DMS79 (cell line): ENCODE data around the gene KRT81.
"Not testable (repeated sequence)": the region's sequence is repeated elsewhere in the genome, so short reads cannot be mapped to it uniquely, and the experiment has no call there.

Experiments used
- DNase-seq: peaks from one replicate; lab custom pipeline; 2025; lab: John Stamatoyannopoulos, UW

Gene KRT81

DNA sequence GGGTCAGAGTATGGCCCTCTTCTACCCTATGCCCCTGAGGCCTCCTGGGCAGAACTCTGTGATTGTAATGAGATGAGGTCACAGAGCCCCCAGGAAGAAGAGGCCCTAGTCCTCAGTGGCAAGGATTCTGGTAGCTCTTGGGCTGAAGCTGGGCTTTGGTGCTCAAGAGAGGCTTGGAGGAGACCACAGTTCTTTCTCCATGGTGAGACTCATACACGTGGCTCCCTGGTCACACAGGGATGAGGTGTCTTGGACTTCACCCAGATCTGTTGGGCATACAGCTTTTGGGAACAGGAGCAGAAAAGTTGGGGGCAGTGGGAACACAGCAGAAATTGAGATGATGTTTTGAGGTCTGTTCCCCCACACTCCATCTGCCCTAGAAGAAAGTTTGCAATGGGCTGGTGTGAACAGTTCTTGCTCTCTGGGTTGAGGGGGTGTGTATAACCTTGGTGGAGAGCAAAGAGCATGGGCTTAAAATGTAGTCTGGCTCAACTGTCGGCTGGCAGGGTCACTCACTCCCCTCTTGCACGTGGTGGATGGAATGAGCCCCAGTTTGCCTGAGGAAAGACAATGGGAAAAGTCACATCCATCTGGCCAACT, 16.7 kb downstream of the KRT81 start, which contains the start of gene KRT86:
TSS of gene KRT86 (plus strand) at position 125 of the 600 bp plus-strand sequence. CDS start 27,272 bp downstream, outside the sequence.
- no peak for DNase-seq

DNA sequence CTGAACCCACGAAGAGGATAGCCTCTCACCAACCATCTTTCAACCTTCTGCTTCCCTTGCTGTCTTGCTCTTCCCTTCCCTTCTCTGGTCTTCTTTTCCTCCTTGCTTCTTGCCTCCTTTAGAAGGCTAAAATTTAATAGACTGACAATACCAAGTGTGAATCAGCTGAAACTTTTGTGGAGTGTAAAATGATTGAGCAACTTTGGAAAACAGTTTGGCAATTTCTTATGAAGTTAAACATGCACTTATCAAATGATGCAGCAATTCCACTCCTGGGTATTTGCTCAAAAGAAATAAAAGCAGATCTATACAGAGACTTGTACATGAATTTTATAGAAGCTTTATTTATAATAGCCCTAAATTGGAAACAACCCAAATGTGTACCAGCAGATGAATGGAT, 20.2 kb downstream of the KRT81 start:
- no peak for DNase-seq

DNA sequence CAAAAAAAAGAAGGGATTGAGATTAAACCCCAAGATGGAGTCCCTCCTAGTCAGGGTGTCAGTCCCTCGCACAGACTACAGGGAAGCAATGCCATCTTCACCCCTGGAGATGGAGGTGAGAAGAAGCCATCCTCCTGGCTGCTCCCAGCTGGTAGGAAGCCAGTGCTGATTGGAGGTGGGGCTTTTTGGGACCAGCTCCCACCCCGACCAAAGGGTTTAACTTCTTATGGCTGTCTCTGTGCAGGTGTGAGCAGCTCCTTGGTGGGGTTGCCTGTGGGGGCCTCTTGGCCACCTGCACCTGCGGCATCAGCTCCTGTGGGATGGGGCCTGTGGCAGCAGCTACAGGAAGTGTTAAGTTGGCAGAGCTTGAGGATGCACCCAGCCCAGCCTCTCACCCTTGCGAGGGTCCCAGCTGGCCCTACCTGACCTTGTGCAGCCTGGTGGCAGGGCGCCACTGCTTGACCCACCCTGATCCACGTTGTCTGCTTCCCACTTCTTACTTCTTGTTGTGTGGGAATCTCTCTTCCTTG, 20.7 kb downstream of the KRT81 start:
- DNase-seq, result no peak

DNA sequence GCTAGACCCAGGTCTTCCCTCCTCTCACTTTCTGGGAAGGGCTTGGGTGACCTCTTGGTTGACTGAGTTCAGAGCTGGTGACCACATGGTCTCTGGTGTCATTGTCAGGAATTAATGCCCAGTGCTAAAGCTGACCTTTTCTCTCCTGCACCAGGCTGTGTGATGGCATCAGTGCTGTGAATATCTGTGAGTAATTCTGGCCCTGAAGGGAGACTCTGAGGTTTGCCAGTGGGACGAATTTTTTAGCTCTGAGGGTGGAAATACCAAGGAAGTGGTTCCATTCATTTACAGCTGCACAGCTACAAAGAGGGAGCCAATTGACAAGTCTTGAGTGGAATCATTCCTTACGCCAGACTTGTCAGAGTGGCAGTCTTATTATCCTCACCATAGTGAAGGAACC, 23.1 kb downstream of the KRT81 start:
- no peak for DNase-seq

DNA sequence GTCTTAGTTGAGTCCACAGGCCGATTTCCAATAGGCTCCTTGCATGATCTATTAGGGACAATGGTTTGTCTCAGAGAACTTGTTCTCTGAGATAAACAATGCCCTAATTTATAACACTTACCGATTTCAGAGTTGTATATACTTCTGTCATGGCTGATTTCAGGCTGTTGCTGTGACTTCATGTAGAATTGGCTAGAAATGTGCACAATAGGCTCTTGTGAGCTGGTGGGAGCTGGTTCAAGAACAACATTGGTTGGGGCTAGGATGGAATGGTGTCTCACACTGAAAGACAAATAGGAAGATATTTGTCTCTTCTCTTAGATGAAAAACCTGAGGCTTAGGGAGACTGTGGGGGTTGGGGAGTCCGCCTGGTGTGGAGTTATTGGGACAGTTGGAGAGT, 23.6 kb downstream of the KRT81 start:
- DNase-seq, result no peak

DNA sequence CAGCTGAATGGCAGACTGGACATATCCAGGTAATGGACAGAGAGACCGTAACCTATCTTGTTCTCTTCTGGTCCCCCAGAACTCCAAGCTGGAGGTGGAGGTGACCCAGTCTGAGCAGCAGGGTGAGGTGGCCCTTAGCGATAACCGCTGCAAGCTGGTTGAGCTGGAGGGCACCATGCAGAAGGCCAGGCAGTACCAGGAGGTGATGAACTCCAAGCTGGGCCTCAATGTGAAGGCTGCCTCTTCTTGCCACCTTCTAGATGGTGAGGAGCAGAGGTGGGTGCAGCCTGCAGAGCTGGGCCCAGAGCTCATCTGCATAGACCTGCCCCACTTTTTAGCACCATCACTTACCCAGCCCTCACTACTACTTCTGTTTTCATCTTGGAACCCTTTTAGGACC, 24.1 kb downstream of the KRT81 start:
- DNase-seq, result no peak

DNA sequence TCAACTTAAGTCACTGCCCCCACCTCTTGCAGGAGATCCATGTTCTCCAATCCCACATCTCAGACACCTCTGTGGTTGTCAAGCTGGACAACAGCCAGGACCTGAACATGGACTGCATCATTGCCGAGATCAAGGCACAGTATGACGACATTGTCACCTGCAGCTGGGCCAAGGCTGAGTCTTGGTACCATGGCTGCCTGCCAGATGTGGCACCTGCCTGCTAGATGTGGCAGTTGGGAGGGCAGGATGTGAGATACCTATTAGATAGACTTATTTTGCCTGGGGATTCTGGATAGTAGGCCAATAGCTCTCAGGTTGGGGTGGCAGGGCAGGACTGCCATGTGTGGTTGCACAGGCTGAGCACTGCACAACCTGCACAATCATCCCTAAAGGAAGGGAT, 24.8 kb downstream of the KRT81 start:
- DNase-seq, result no peak

DNA sequence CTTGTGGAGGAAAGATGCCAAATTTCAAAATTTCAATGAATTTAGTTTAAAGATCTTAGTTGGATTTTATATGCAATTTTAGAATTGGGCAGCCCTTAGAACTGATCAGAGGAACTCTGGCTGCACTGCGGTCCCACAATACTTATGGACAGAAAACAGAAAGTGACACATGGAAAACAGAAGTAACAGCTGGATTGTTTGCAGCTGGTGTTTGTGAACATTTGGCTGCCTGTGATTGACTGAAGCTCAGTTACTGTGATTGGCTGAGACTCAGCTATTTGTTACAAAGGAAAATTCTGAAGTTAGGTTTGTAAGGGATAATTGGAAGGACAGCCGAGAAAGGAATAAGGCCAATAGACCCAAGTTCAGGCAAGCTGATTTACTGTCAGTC, 26.9 kb downstream of the KRT81 start:
- DNase-seq, result no peak

DNA sequence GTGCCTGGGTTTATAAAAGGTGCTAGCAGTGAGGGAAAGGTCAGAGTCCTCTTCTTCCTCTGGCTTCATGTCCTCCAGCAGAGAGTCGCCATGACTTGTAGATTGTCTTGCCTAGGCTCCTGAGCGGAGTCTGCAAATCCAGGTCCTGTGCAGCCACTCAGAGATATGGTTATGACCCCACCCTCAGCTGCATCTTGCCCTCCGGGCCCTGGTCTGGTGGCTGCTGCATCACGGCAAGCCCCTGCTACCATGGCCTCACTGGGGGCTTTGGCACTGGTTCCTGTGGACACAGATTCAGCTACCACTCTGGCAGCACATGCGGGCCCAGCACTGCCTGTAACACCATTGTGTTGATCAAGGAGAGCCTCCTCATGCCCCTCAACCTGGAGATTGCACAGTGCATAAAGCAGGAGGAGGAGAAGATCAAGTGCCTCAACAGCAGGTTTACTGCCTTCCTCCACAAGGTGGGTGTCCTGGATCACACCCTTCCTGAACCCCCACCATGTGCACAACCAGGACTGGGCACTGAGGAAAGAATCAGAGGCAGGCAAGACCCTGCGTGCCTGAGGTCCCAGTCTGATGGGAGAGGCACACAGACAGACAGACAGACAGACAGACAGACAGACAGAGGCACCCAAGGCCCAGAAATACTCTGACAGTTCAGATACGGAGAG, 27.4 kb downstream of the KRT81 start:
- no peak for DNase-seq

DNA sequence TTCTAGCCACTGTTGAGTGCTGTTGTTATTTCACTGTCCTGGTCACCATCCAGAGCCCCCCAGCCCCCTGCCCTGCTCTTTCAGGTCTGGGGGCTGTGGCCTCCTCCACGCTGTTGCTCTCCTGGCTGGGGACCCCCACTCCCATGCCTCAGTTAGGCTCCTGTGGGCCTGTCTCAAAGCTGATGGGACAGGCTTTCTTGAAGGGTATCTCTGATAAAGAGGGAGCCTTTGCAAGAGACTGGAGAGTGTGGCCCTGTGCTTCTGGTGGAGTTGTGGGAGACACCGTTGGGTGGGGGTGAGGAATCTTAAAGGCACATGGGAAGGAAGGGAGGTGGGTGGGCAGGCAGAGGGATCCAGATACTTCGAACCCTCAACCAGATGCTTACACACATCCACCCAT, 29.0 kb downstream of the KRT81 start:
- DNase-seq, result no peak

DNA sequence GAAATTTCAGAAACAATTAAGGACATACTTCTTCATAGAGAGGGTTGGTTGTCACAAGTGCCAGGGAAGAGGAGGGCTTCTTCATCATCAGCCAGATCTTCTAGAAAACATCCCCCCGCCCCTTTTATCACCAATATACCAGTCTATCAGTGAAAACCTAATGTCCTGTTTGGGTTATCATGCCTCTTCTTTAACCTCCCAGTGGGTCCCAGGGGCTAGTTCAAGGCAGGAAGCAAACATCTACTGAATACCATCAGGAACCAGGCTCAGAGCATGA, 30.2 kb downstream of the KRT81 start:
- DNase-seq, result no peak

DNA sequence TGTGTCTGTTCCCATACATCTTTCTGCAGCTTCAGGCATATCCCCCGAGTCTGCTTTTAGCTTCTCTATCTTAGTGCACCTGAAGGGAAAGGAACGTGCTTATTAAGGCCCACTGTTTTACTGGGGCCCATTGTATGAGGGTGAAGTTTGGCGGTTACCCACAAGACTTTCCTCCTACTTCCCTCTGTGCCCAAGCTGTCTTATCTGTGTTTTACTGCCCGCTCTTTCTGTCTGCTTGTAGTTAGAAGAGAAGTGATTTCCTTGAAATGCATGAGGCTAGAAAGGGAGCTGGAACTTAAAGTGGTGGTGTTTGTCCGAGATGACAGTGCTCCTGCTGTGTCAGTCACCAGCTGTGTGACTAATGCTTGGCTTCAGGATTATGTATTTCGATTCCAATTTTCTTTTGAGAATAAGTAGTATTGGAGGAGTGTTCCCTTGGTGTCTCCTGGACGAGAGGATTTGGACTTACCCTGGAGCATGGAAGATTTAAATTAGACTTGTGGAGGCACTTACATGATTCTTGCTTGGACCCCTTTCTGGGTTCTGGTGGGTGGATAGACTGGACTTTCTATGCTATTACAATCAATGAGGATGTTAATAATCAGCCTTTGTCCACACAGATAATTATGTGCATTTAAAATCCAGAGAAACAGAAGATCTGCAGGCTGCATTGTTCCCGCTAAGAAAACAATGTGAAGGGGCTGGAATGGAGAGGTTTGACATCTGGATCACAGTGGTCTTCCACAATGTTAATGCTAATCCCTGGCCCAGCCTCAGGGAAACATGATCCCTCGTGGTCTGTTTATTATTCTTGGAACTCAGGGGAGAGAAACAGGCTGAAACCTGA, 30.8 kb downstream of the KRT81 start:
- no peak for DNase-seq

DNA sequence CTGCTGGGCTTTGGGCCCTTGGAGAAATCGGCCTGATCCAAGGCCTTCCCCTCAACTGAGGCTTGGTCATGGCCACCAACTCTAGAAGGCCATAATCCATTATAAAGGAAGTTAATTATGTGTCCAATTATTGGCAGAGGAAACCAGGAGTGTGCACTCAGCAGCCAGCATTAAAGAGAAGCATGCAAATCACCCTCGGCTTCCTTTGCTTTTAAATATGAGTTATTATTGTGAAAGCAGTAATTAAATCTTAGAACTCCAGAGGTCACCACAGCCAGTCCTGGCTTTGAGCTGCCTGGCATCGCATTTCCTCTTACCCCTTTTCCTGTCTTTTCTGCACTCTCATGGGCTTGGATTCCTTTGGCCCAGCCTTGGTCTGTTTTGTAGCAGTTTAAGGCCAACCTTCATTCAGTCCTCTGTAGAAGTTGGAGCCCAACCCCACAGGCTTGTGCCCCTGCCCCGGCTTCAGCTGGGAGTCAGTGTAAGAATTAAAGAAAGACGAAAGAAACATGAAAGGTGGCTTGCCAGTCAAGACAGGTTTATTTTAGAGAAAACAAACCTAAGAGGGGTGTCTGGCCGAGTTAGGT, 31.6 kb downstream of the KRT81 start:
- DNase-seq, result no peak

DNA sequence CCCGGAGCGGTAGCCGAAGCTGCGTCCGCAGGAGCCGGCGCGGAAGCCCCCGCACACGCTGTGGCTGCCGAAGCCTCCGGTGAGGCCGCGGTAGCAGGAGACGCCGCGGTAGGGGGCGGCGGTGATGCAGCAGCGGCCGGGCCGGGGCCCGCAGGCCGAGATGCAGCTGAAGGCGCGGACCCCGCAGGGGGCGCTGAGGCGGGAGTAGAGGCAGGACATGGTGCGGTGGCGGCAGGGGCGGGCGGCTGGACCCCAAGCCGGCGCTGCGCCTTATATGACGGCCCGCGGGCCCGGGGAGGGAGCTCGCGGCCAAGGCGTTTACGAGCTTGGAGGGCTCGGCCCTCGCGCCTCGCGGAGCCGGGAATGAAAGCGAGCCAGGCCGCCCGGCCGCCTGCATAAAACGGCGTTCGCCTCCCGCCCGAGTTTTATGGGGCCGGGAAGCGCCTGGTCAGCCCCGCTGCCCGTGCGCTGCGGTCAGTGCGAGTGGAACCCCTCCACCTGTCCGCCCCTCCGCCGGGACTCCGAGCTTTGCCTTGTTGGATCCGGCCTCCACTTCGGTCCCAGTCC, 32.9 kb downstream of the KRT81 start:
- no peak for DNase-seq

DNA sequence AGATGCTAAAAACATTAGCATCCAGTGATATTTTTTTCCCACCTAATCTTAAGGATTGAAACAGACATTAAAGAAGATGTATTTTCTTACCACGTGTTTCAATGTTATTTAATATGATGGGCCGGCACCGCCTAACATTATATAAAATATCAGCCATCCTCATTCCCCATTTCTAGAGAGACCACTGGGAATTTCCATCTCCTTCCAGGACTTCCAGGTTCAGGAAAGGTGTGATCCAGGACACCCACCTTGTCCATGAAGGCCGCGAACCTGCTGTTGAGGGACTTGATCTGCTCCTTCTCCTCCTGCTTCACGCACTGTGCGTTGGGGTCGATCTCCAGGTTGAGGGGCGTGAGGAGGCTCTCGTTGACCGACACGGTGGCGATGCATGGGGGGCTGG, 33.4 kb downstream of the KRT81 start:
- not testable (repeated sequence) for DNase-seq

DNA sequence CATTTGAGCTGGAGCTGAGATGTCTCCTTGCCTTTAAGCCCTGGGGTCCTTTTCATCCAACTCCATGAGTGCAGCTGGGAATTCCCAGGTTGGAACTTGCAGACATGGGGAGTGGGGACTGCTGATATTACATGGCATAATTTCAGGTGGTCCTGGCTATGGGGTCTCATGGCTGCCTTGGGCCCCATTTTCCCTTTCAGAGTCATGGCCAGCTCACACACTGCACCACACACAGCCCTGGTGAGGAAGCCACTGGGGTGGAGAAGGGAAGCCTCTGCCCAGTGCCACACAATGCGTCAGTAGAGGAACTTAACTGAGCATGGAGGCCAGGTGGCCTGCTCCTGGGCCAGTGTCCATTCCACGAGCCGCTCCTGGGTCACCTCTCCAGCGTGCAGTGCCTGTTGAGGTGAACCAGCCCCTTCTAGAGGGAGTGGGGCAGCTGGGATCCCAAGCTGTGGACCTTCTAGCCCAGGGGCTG, 34.2 kb downstream of the KRT81 start:
- no peak for DNase-seq

DNA sequence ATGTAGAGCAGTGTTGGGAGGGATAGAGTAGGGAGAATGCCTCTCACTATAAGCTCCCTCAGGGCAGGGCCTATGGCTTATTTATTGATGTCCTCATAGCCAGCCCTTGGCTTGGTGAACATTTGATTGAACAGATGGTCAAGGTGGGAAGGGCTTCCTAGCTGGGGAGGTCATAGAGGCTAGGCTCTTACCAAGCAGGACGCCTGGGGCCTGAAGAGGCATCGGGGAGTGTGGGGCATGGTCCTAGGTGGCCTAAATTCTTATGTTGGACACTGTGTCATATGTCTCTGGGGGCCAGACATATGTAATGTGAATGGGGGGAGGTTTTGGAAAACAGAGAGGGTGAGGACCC, 34.8 kb downstream of the KRT81 start:
- DNase-seq, result no peak

DNA sequence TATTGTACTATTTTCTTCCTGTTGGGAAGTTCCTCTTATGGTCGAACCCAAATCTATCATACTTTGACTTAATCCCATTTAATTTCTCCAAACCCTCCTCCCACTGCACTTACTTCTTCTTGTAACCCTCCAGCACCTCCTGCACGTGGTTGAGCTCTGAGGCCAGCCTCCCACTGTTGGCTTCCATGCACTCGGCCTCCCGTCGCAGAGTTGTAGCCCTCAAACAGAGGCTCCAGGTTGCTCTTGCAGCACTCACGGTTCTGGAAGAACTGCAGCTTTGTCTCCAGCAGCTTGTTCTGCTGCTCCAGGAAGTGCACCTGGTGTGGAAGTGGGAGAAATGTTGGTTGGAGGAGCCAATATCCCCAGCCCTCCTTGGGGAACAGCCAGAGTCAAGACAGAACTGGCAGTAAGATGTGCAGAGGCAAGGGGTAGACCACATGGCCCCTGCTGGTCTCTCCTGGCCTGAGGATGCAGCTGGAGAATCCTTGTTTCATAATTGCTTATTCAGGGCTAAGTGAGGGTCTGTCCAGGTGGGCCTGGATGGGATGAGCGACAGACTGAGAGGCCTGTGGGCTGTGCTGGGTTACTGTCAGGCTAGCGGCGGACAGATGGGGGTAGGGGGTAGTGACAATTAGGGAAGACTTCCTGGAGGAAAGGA, 35.3 kb downstream of the KRT81 start:
- DNase-seq, result no peak

DNA sequence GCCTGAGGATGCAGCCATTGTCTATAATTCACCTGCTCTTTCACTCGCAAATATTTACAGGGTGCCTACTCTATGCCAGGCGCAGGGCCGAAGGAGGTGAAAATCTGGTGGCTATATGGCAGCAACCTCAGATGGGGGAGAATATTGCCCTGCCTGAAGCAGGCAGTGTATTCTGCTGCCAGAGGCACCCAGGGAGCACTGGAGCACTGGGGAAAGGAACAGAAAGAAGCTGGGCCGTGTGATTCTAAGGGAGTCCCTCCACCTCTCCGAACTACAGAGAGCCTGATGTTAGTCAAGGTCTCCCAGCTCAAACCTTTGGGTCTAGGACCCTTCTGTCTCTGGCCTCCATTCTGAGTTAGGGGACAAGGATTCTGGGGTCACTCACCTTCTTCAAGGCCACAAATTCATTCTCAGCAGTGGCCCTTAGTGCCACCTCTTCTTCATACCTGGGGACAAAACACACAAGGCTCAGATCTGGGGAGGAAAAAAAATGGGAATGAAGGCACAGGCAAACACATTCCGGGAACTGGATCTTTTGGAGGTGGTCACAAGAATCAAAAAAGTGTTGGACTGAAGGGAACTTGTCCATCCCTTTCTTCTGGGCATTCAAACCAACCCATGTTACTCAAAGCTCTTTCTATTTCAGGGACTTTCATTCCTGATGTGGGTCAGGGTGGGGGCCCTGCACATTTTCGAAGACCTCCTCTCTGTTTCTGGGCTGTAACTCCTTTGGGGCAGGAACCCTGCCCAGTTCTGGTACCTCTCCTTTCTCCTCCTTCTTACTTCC, 36.2 kb downstream of the KRT81 start:
- DNase-seq, result no peak

DNA sequence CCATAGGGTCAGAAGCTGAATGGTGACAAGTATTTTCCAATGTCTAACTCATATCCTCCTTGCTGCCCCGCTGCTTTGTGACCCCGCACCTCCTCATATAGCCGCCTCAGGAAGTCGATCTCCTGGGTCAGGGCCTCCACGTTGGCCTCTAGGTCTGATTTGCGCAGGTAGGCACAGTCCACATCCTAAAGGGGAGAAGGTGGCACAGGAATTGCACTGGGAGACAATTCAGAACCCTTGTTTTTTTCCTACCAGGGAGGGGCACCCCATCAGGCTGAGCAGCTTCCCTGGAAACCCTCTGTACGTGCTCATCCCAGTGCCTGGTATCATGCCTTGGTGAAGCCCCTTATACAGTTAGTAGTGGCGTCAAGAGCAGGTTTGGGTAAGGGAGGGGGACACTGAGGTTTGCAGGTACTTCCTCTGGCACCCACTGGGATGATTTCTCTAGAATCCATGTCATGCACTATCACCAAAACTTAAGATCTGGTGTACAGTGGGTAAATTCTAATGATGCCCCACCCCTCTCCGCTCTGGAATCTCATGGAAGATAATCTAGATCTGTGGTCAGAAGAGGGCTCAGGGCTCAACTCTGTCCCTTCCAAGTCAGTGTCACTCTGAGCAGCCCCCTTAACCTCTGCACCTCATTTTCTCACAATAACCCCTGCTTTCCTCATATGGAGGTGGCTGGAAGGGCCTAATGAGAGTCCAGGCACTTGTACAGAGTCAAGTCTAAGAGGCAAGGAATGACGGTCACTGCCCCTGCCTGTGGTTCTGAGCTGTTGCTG, 37.0 kb downstream of the KRT81 start:
- no peak for DNase-seq
